Activated CD4-positive, CD25-positive, alpha-beta regulatory T cell treated with anti-CD3 and anti-CD28 coated beads, Interleukin-2, amount 50 U/mL, for 16 hours (primary cell): ENCODE results near the gene NUP210L.

Source experiments
- DNase-seq: peaks from one replicate; pipeline ENCODE4 v3.0.0-alpha.2; 2020; ENCODE audit warnings: low read depth, low spot score

NUP210L gene

DNA sequence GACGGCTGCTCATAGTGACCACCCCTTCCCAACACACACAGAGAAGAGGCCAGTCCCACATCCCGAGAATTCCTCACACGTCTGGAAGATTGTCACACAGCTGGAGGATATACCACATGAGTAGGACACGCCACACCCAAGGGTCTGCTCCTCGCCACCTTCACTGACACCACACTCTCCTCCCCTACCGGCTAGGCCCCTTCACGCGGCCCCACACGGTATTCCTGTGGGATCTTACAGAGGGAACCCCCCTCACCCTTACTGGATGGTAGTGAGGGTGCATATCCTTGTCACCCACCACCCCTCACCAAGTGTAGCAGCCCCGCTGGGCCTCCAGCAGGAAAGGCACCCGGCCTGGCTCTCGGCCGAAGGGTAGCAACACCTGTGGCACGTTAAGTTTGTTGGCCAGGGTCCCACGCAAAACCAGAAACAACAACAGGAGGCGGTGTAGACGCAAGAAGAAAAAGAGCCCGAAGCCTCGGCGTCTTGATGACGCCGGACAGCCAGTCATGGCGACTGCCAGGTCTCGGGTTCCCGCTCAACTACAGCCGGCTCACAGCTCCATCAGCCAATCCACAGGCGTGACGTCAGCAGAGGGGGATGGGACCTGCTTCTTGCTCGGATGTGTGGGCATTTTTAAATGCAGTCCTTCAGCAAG lies at the start of gene NUP210L:
Gene NUP210L (minus strand): TSS at position 540 of the 658 bp plus-strand sequence.
- DNase-seq = no peak

DNA sequence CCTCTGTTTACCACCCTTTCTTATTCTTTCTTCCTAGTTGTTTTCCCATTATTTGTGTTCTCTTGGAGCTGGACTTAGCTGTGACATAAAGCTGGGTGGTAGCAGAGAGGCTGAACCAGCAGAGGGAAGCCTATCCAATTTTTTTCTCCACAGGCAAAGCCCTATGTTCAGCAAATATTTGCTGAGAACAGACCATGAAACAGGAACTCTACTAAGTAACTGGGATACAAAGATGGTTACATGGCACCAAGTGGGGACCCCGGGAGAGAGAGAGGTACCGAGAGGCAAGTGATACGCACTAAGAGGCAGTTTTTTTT lies 44.6 kb upstream of the NUP210L start:
- no peak for DNase-seq

DNA sequence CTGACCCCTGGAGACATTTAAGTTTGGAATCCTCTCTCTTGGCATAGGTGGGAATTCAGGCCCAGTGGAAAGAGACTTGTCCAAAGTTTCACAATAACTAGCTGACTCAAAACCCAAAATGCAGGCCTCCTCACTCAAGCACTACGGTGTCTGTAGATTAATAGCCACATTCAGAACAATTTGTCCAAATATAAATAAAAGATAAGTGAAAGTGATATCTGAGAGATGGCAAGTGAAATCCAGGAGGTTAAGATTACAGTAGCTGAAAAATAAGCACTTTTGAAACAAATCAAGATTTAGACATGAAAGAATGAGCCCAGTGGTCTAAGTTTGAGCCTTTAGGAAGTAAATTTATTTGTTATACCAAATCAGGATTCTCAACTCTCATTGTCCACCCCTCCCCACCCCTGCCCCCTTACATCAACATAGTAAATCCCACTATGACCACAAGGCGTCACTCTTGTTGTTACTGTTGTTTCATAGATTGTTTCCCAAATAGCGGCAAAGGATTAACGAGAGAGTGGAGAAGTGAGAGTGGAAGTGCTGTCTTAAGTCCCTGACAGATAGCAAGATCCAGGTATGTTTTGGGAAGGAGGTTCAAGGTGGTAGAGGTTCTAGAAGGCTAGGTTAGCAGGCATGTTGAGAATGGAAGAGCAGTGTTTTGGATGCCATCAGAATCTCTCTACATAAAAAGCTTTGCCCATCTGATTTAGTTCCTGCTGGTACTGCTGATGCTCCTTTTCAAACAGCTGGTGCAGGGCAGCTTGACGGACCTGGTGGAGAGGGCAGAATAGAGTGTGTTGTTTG lies 44.1 kb upstream of the NUP210L start:
- peak; percentile 21 for DNase-seq

DNA sequence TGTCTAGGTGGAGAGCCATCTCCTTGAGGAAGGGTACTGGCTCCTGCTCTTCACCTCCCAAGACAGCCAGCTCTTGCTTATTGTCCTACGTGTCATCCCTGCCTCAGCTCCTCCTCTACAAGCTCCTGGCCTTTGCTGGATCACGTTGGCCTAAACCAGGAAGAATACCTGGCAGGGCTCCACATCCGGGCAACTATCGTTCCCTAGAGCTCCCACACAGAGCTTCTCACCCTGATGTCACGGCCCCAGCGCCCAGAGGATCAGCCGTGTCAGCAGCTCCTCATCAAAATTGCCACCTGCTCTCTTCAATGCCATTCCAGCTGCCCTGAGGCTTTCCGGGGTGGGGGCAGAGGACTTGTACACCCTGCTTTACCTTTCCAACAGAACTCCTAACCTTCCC lies 38.9 kb upstream of the NUP210L start:
- DNase-seq = no peak

DNA sequence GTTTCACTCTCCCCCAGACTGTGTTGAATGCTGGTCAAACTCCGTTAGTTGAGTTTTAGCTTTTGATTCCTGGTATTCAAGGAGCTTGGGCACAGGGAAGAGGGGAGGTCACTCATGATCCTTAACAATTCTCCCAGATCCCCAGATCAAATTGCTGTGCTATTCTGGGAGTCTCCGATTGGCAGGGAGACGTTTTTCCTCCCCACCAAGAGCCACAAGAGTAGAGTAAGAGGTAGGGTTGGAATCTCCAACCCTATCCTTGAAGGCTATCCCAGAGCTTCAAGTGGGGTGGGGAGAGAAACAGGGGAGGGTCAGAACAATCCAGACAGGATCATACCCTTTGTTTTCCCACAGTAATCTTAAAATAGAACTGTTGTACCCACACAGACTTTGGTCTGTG lies 37.6 kb upstream of the NUP210L start:
- DNase-seq = no peak

DNA sequence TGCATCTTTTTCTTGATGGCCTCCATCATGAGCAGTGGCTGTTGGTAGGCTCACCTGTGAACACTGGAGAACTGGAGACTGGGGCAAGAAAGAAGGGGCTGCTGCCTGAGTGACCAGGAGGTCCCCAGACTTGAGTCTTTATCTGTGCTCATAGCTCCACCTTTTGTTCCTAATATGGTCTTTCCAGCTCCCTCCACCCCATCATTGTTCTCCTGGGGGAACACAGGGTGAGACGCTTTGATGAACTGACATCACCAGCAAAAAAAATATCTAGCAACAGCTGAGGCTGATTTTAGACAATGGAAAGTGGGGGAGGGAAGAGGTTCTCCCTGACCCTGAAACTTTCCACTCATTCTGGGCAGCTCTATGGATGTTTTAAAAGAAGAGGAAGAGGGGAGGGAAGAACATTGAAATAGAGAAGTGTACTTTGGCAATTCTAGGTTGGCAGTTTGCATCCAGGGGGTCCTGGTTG lies 37.2 kb upstream of the NUP210L start, which contains the start of gene TPM3:
Gene TPM3 (minus strand): TSS at position 111 of the 472 bp plus-strand sequence. CDS start 82 bp downstream, at position 29.
- DNase-seq = no peak

DNA sequence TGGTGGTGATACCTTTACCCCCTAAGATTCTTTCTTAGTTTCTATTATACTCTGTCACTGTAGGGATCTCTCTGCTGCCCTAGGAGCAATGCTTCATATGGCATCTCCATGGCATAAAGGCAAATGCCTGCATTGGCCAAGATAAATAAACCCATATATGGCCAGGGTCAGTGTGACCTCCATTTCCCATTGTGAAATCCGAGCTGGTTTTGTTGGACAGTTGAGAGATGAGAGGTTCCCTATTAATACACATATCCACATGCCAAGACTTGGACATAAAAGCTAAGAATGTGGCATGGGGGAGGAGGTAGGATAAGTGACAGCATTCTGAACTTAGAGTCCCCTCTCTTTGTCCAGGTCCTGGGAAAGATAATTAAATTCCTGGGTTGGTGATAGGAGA lies 35.7 kb upstream of the NUP210L start:
- DNase-seq = no peak

DNA sequence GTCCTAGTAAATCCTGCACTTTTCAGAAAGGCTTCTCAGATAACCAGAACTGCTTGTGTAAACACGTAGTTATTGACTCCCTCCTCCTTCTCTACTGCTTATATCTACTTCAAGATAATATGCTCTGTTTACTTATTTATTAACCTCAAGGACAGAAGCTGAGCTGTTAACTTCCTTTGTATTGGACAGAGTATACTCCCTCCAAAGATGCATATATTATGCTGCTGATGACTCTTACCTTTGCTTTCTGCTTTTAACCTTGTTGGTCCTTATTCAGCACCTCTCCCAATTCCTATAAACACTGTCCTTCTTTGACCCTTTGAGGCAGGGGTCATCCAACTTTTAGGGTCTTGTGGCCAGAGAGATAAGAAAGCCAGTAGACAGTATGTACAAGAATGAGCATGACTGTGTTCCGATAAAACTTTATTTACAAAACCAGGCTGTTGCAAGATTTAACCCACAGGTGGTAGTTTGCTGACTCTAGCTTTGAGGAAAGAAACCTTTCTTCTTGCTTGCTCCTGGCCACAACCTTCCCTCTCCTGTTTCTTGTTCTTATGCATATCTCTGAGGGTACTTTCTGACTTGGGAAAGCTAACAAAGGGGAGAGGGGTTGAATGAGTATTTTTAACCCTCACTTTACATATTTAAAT lies 32.1 kb upstream of the NUP210L start:
- no peak for DNase-seq

DNA sequence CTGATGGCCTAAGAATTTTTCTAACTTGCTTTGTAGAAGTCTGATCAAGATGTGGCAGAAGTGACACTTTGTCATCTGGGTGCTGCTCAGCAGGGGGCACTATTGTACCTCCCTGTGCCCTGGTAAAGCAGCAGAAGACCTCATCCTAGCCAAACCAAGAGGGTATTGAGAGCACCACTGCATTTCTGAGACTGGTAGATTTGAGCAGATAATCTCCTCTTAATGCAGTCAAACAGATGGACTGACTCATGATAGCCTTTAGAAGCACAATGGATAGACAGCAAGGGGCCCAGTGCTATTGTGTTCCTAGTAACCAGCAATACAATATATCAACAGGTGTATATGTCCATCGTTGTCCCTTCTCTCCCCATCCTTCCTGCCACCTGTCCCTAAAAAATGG lies 31.3 kb upstream of the NUP210L start:
- DNase-seq = peak; percentile 37

DNA sequence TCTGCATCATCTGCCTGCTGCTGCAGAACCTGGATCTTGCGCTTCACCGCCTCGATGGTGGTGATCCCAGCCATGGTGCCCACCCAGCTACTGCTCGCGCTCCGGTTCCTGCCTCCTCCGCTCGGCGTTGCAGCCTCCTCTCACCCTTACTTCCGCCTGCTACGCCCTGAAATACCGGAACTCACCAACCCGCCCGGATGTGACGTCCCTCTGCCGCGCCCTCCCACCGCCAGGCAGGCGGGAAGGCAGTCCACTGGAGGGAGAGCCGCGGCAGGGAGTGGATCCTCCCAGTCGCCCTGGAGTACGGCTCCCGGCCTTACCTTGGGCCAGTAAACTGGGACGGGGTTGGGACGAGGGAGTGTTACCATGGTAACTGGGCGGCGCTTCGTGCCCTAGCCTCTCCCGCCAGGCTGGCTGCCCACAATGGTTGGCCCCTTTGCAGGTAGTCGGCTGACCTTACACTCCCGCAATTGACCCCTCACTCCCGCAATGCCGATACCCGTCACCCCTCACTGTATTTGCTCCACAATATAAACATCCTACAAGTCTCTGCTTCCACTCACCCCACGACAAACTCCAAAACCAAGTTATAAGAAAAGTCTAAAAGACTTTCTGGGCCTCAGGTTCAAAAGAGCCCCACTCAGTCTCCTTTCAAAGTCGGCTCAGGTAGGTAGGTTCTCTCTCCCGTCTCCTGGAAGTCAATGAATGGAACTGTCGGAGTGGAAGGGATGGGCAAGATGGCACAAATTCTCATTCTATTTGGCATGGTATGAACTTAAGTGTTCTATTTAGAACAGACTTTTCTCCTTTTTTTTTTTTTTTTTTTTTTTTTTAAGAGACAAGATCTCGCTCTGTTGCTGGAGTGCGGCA lies 28.4 kb upstream of the NUP210L start:
- DNase-seq = peak; percentile 93

DNA sequence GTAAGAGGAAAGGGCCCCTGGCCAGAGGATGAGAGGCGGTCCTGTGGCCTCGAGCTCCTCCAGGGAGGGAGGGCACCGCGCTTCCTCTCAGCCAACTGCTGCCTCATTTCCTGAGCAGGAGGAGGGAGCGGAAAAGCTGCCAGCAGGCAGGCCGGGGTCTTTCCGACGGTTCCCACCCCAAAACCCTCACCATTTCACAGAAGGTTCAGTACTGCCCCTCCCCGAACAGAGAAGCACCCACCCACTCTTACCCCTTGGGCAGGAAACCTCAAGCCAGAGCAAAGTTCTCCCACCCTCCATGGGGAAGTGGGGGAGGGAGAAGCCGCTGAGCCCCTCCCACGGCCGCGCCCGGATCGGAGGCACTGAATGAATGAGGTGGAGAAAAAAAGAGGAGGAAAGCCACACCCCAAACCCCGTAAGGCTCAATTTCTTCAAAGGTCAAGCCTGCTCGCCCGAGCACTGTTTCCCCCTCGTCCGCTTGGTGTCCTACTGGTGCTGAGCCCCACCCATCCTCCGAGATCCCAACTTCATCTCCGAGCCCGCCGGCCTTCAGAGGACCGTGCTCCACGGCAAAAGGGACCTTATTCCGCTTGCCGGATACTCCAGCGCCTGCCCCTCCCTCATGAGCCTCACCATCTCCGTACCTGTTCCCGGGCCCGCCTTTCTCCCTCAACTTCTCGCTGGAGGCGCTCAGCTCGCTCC lies 27.6 kb upstream of the NUP210L start:
- peak; percentile 35 for DNase-seq

DNA sequence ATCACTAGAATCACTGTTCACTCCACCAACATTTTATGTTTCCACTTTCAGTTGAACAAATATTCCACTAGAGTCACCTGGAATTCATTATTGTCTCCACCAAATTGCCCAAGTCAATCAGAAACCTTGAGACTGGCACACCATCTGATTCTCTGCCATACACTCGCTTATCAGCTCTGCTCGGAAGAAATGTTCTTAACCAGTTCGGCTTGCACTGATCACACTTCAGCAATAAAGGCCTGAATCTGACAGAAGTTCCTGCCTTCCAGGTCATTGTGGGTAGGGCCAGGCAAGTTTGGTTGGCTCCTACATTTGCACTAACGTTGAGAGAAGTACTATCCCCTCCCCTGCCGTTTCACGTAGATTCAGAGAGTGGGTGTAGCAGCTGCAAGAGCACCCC lies 27.1 kb upstream of the NUP210L start:
- DNase-seq = no peak

DNA sequence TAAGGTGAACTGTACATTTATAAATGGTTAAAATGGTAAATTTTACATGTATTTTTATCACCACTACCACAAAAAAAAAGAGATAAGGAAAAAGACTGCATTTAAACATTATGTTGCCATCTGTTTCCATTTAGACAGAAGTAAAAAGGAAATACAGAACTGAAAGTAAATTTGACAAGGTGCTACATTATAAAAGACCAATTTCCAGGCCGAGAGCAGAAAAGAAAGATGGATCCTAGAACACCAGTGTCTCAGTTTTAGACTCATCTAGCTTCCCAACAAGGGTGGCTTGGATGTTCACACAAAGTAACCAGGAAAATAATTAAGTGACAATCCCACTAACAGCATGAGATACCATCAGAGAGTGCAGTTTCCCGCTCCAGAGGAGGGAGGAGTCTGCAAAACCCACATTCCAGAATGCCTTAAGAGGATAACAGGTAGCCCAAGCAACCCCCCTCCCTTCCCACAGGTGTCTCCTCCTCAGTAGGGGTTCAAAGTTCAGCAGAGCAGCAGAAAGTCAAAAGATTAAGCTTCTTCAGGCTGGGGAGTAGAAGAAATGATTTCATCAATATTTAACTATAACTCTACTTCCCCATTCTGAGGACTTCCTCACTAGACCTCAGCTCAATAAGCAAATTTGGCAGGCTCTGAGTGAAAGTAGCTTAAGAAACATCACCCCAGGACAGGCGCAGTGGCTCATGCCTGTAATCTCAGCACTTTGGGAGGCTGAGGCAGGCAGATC lies 25.2 kb upstream of the NUP210L start:
- DNase-seq = no peak

DNA sequence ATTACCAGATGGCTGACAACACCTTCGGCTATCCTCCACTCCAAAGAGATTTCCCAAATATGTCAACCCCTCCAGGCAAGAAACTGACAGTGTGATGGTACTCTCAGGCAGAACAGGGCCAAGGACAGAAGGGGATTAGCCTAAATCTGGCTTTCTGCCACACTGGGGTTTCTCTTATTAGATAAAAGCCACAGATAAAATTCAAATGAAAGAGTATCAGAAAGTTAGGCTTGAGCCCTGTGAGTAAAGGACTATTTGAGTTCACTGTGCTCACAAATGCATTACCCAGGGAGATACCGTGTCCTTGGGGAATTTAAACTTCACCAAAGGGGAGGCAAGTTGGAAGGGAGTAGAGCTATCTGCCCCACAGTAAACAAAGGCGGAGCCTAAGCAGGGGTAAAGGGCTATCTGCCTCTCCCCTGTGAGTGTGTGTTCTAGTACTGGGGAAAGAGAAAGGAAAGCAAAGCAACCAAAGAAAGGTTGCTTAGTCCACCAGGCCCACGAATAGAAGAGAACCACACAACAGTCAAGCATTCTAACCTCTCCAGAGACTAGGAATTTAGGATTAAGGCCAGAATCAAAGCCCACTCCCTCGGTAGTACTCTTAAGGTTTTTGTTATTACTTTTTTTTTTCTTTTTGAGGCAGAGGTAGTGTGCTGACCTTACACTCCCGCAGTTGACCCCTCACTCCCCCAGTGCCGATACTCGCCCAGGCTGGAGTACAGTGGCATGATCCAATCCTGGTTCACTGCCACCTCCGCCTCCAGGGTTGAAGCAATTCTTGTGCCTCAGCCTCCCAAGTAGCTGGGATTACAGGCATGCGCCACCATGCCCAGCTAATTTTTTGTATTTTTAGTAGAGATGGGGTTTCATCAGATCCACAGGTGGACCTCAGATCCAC lies 24.3 kb upstream of the NUP210L start:
- DNase-seq = no peak

DNA sequence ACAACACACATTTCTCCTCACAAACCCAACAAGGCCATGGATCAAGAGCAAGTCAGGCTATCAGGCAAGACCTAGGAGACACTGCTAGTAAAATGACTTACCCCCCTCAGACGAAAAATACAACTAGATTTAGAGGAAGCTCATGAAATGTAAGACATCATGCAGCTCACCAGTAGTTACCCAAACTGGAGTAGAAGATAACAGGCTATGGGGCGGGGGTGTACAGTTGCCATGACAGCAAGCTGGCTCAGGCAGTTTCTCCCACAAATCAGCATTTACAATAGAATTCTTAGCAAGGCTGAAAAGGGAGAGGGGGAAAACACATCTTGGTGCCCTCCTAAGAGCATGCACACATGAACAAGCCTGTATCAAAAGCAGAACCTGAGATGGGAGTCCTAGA lies 23.1 kb upstream of the NUP210L start:
- no peak for DNase-seq

DNA sequence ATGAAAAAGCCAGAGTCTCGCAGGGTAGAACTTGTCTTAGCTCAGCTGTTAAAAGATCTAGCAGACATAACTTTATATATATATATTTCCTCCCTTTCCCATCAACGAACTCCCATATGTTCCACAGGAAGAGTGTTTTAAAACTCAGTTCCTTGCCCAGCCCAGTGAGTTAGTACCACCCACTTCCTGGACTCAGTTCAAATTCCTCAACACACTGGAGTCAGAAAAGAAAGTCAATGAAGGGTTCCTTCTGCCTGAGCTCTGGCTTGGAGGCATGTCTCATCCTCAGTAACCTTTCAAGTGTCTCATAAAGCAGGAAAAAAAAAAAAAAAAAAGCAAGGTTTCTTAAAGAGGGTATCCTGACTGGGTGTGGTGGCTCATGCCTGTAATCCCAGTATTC lies 21.5 kb upstream of the NUP210L start:
- no peak for DNase-seq

DNA sequence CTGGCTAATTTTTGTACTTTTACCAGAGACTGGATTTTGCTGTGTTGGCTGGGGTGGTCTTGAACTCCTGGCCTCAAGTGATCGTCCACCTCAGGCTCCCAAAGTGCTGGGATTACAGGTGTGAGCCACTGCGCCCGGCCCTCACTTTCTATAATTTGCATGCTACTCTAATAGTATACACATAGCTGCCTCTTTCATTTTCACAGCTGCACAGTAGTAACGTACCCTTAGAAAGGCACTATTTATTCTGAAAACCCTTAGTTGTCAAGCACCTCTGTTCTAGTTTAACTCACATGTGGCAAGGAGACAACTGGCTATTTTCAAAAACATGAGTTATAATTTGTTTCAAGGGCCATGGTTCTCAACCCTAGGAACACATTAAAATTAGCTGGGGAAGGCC lies 19.8 kb upstream of the NUP210L start:
- DNase-seq = no peak

DNA sequence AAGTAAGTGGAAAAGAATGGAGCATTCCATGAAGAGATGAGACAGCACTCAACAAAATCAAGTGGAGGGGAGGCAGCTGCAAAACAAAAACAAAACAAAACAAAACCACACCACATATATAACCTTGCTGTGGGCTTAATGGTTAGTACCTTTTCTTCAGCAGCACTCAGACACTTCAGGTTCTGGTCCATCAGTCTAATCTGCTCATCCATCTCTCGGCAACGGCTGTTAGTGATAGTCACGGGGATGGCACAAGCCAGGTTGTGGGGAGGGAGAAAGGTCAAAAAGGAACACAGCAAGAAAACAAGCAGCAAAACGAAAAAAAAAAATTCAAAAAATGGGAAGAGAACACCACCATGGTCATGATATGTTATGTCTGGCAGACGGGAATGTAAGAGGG lies 17.0 kb upstream of the NUP210L start:
- DNase-seq = no peak

DNA sequence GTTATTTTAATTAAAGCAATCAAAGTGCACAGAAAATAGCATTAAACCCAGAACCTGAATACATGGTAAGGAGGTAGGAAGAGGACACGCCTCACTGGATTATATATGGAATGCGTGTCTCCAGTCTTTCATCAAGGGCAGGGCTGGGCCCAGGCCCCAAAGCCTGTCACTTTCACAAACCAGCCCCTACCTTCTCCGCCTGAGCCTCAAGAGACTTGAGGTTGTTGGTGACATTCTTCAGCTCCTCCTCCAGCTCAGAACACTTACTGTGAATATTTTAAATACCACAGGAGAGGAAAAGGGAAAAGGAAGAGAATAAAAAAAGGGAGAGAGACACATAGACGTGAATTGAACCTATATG lies 16.3 kb upstream of the NUP210L start:
- no peak for DNase-seq
